GM06990 (cell line): Measurements from ENCODE around the gene MT1E.

ENCODE experiments used
- DNase-seq: peaks from one replicate; pipeline ENCODE4 v3.0.0-alpha.2; 2011; ENCODE audit not compliant: insufficient read length; ENCODE audit errors: extremely low read depth
- H3K27me3 ChIP-seq: replicated peaks from 2 replicates; pipeline ENCODE4 v1.6.0; 2011; ENCODE audit warnings: low read length; ENCODE audit not compliant: control insufficient read depth, insufficient read depth
- H3K36me3 ChIP-seq: 2 replicates; pipeline ENCODE4 v1.5.1; 2011; ENCODE audit warnings: low read length; ENCODE audit not compliant: control insufficient read depth, insufficient read depth
- H3K4me3 ChIP-seq: replicated peaks from 2 replicates; pipeline ENCODE4 v1.5.1; 2011; ENCODE audit warnings: low read depth, mild to moderate bottlenecking, control low read depth, low read length
- CTCF ChIP-seq: IDR thresholded peaks from 2 replicates; pipeline ENCODE4 v1.5.1; 2011; ENCODE audit warnings: low read length, control low read depth, mild to moderate bottlenecking, inconsistent platforms; ENCODE audit not compliant: insufficient read depth, poor library complexity, severe bottlenecking

Gene MT1E

GRCh38 chr16:56634715-56635440, 9.3 kb downstream of the MT1E start:
- H3K27me3 ChIP-seq, result peaks cover 10% of the 10 kb centered on the region
- DNase-seq, result no peak
- no peaks in the 10 kb centered on the region for H3K36me3 ChIP-seq
- H3K4me3 ChIP-seq, result no peak overlapping the region
- no peak for TF ChIP-seq CTCF

GRCh38 chr16:56635441-56635967, 9.9 kb downstream of the MT1E start:
- TF ChIP-seq CTCF, result no peak
- H3K4me3 ChIP-seq, result no peak overlapping the region
- H3K36me3 ChIP-seq, result no peaks in the 10 kb centered on the region
- peaks cover 10% of the 10 kb centered on the region for H3K27me3 ChIP-seq
- no peak for DNase-seq

- DNase-seq, result no peak
- peaks cover 12% of the 10 kb centered on the region for H3K27me3 ChIP-seq
These were observed 11.2 kb downstream of the MT1E start for GRCh38 chr16:56636616-56637413.

GRCh38 chr16:56637814-56638750, 12.5 kb downstream of the MT1E start, which contains the start of gene MT1A:
Gene MT1A, plus strand, starts transcription at chr16:56638666. Its CDS starts 73 bp downstream, at chr16:56638739.
- TF ChIP-seq CTCF, result no peak
- no peak for DNase-seq
- no peaks in the 10 kb centered on the region for H3K36me3 ChIP-seq
- H3K27me3 ChIP-seq, result peaks cover 12% of the 10 kb centered on the region
- H3K4me3 ChIP-seq, result no peak within 1 kb of the TSS; the same call in 1 of the 2 replicates

More at GRCh38 chr16:56636616-56637413, 11.2 kb downstream of the MT1E start:
- H3K36me3 ChIP-seq, result no peaks in the 10 kb centered on the region
- no peak overlapping the region for H3K4me3 ChIP-seq
- no peak for TF ChIP-seq CTCF

GRCh38 chr16:56639045-56639444, 13.5 kb downstream of the MT1E start:
- DNase-seq, result no peak
- no peak for TF ChIP-seq CTCF
- Histone ChIP-seq H3K36me3 (no peaks in the 10 kb centered on the region), H3K27me3 (peaks cover 11% of the 10 kb centered on the region), H3K4me3 (no peak overlapping the region)
